Activated gamma-delta T cell treated with anti-CD3 and anti-CD28 coated beads, Interleukin-2, amount 50 U/mL, for 16 hours (primary cell): ENCODE data around the gene WASF2.
"Not testable (repeated sequence)": the region's sequence is repeated elsewhere in the genome, so short reads cannot be mapped to it uniquely, and the experiment has no call there.

Source experiments
- DNase-seq: peaks from one replicate; pipeline ENCODE4 v3.0.0-alpha.2; 2020; ENCODE audit warnings: low read depth

Gene WASF2

GRCh38 chr1:27521861-27522431 lies 32.0 kb upstream of the WASF2 start:
- DNase-seq: no peak

GRCh38 chr1:27521336-27521831 lies 31.4 kb upstream of the WASF2 start:
- DNase-seq: peak; percentile 46

- DNase-seq: no peak
These were observed 30.7 kb upstream of the WASF2 start for GRCh38 chr1:27520651-27521050.

- DNase-seq: no peak
These were observed 29.6 kb upstream of the WASF2 start for GRCh38 chr1:27519331-27520258.

GRCh38 chr1:27518808-27519207 lies 28.8 kb upstream of the WASF2 start:
- no peak for DNase-seq

GRCh38 chr1:27517907-27518718 lies 28.1 kb upstream of the WASF2 start:
- no peak for DNase-seq

- no peak for DNase-seq
These were observed 27.3 kb upstream of the WASF2 start for GRCh38 chr1:27517301-27517700.

- DNase-seq: no peak
These were observed 25.7 kb upstream of the WASF2 start for GRCh38 chr1:27515626-27516025.

GRCh38 chr1:27513958-27514357 lies 24.0 kb upstream of the WASF2 start:
- DNase-seq: no peak

GRCh38 chr1:27513528-27513927 lies 23.6 kb upstream of the WASF2 start:
- no peak for DNase-seq

- no peak for DNase-seq
These were observed 19.4 kb upstream of the WASF2 start for GRCh38 chr1:27509127-27510080.

- DNase-seq: no peak
These were observed 18.1 kb upstream of the WASF2 start for GRCh38 chr1:27507960-27508665.

- no peak for DNase-seq
These were observed 16.7 kb upstream of the WASF2 start for GRCh38 chr1:27506703-27507102.

GRCh38 chr1:27505420-27505680 lies 15.4 kb upstream of the WASF2 start:
- DNase-seq: no peak

- DNase-seq: no peak
These were observed 14.8 kb upstream of the WASF2 start for GRCh38 chr1:27504588-27505419.

- no peak for DNase-seq
These were observed 14.0 kb upstream of the WASF2 start for GRCh38 chr1:27503844-27504587.

- no peak for DNase-seq
These were observed 13.1 kb upstream of the WASF2 start for GRCh38 chr1:27503033-27503432.

GRCh38 chr1:27501159-27501558 lies 11.2 kb upstream of the WASF2 start:
- DNase-seq: not testable (repeated sequence)

- DNase-seq: no peak
These were observed 9.2 kb upstream of the WASF2 start for GRCh38 chr1:27499142-27499541.
